HG03135 (cell line): ENCODE measurements around the gene LAMC1.
"Not testable (repeated sequence)": the region's sequence is repeated elsewhere in the genome, so short reads cannot be mapped to it uniquely, and the experiment has no call there.

Source experiments
- ATAC-seq: cut with Tn5 transposase; IDR thresholded peaks from one replicate; pipeline ENCODE4 v1.9.1; 2021; ENCODE audit warnings: mild to moderate bottlenecking, moderate library complexity; ENCODE audit not compliant: unreplicated experiment

LAMC1 gene

GRCh38 chr1:183040547-183040971, 17.3 kb downstream of the LAMC1 start:
- no peak for ATAC-seq

GRCh38 chr1:183043254-183043653, 20.0 kb downstream of the LAMC1 start:
- ATAC-seq: no peak

- ATAC-seq: no peak
Measured at GRCh38 chr1:183043872-183044854, 20.9 kb downstream of the LAMC1 start.

GRCh38 chr1:183044893-183045649, 21.9 kb downstream of the LAMC1 start:
- ATAC-seq: no peak

GRCh38 chr1:183048087-183049085, 25.2 kb downstream of the LAMC1 start:
- ATAC-seq: peak; percentile 99

GRCh38 chr1:183051546-183051945, 28.3 kb downstream of the LAMC1 start:
- ATAC-seq: no peak

- ATAC-seq: no peak
Measured at GRCh38 chr1:183052861-183053260, 29.6 kb downstream of the LAMC1 start.

- no peak for ATAC-seq
Measured at GRCh38 chr1:183058851-183059502, 35.8 kb downstream of the LAMC1 start.

GRCh38 chr1:183061194-183061593, 38.0 kb downstream of the LAMC1 start:
- no peak for ATAC-seq

- no peak for ATAC-seq
Measured at GRCh38 chr1:183063349-183063748, 40.1 kb downstream of the LAMC1 start.

- no peak for ATAC-seq
Measured at GRCh38 chr1:183065168-183065706, 42.0 kb downstream of the LAMC1 start.

GRCh38 chr1:183066432-183066831, 43.2 kb downstream of the LAMC1 start:
- not testable (repeated sequence) for ATAC-seq

- no peak for ATAC-seq
Measured at GRCh38 chr1:183069562-183070216, 46.5 kb downstream of the LAMC1 start.

- no peak for ATAC-seq
Measured at GRCh38 chr1:183070234-183070922, 47.2 kb downstream of the LAMC1 start.

GRCh38 chr1:183070923-183071618, 47.9 kb downstream of the LAMC1 start:
- ATAC-seq: peak; percentile 89

GRCh38 chr1:183072595-183072994, 49.4 kb downstream of the LAMC1 start:
- not testable (repeated sequence) for ATAC-seq

- ATAC-seq: no peak
Measured at GRCh38 chr1:183073320-183073719, 50.1 kb downstream of the LAMC1 start.

GRCh38 chr1:183074215-183074614, 51.0 kb downstream of the LAMC1 start:
- ATAC-seq: no peak
